K562 (cell line): ENCODE data around the gene MAP4. TPM values are rescaled to one million over a fixed set of nuclear protein-coding genes. Genes with fewer than 3 reads are reported as not detected.

Source experiments
- BHLHE40 ChIP-seq: IDR thresholded peaks from 2 replicates; pipeline ENCODE4 v1.6.1; 2011; ENCODE audit warnings: low read length, improper control_type of control experiment
- C11orf30 ChIP-seq: fragments of 450-650 bp; IDR thresholded peaks from 2 replicates; pipeline ENCODE4 v1.6.1; 2016; ENCODE audit warnings: low read depth, mild to moderate bottlenecking
- CEBPG ChIP-seq, 3 experiments: fragments of 200-800 bp in 1 of 3; sonication (Bioruptor generic) in 1 of 3; sonication (generic) in 1 of 3; formaldehyde crosslinking in 1 of 3; IDR thresholded peaks in 2 of 3; conservative IDR thresholded peaks in 1 of 3; 2 replicates each; pipeline versions ENCODE4 v1.6.1 to v1.8.0; 2016 to 2022; ENCODE audit warnings: missing compliant biosample characterization in 2 of 3, missing genetic modification characterization in 2 of 3, mild to moderate bottlenecking in 1 of 3, missing genetic modification reagents in 1 of 3
- E2F4 ChIP-seq: sonication (generic); formaldehyde crosslinking; IDR thresholded peaks from 2 replicates; pipeline ENCODE4 v1.8.0; 2022; ENCODE audit warnings: mild to moderate bottlenecking, low read depth, missing genetic modification reagents
- GATA2 ChIP-seq: sonication (generic); formaldehyde crosslinking; IDR thresholded peaks from 2 replicates; pipeline ENCODE4 v1.4.0; 2020; ENCODE audit warnings: mild to moderate bottlenecking, missing genetic modification reagents
- GTF2E2 ChIP-seq: fragments of 200-800 bp; sonication (Bioruptor generic); IDR thresholded peaks from 2 replicates; pipeline ENCODE4 v1.6.1; 2016; ENCODE audit warnings: missing genetic modification characterization, missing compliant biosample characterization
- HDAC6 ChIP-seq: IDR thresholded peaks from 2 replicates; pipeline ENCODE4 v1.6.1; 2012; ENCODE audit warnings: low read depth, mild to moderate bottlenecking, control low read depth, inconsistent platforms, low read length, moderate library complexity
- HNRNPH1 ChIP-seq: fragments of 200-400 bp; formaldehyde crosslinking; optimal IDR thresholded peaks from 2 replicates; pipeline ENCODE3; 2017; ENCODE audit warnings: low read depth, mild to moderate bottlenecking, low read length, moderate library complexity
- KDM5B ChIP-seq: fragments of 200-600 bp; sonication (generic); IDR thresholded peaks from 2 replicates; pipeline ENCODE4 v1.6.1; 2012; ENCODE audit warnings: low read depth, mild to moderate bottlenecking, moderate library complexity, low read length, control low read depth, inconsistent platforms; ENCODE audit not compliant: insufficient replicate concordance
- MXD1 ChIP-seq: fragments of 250-450 bp; sonication (Bioruptor Pico); IDR thresholded peaks from 2 replicates; pipeline ENCODE4 v1.8.0; 2021; ENCODE audit warnings: borderline replicate concordance, mild to moderate bottlenecking, moderate library complexity; ENCODE audit not compliant: poor library complexity, severe bottlenecking
- NFIC ChIP-seq: fragments of 450-650 bp; IDR thresholded peaks from 2 replicates; pipeline ENCODE4 v1.6.1; 2017; ENCODE audit warnings: mild to moderate bottlenecking, inconsistent platforms
- RBM17 ChIP-seq: fragments of 200-400 bp; formaldehyde crosslinking; IDR thresholded peaks from 2 replicates; pipeline ENCODE4 v1.6.1; 2017; ENCODE audit warnings: low read depth, mild to moderate bottlenecking, low read length, borderline replicate concordance
- RBM25 ChIP-seq: fragments of 200-400 bp; formaldehyde crosslinking; IDR thresholded peaks from 2 replicates; pipeline ENCODE4 v1.6.1; 2018; ENCODE audit warnings: low read length, low read depth, moderate library complexity; ENCODE audit not compliant: severe bottlenecking
- SAP30 ChIP-seq: fragments of 200-600 bp; sonication (generic); IDR thresholded peaks from 2 replicates; pipeline ENCODE4 v1.6.1; 2012; ENCODE audit warnings: borderline replicate concordance, low read depth, mild to moderate bottlenecking, moderate library complexity, low read length, control low read depth, inconsistent platforms; ENCODE audit not compliant: insufficient read depth, poor library complexity, severe bottlenecking
- SUPT5H ChIP-seq: fragments of 450-650 bp; IDR thresholded peaks from 2 replicates; pipeline ENCODE4 v1.6.1; 2016
- TCF7L2 ChIP-seq: fragments of 150-350 bp; IDR thresholded peaks from 2 replicates; pipeline ENCODE4 v1.6.1; 2016; ENCODE audit warnings: low read depth, mild to moderate bottlenecking, low read length, moderate library complexity
- YY1 ChIP-seq, 3 experiments: IDR thresholded peaks; 2 replicates each; pipeline ENCODE4 v1.6.1; 2011; ENCODE audit warnings: low read length in 2 of 3, mild to moderate bottlenecking in 2 of 3, moderate library complexity in 2 of 3, borderline replicate concordance in 1 of 3, control low read depth in 1 of 3, low read depth in 1 of 3; ENCODE audit not compliant: insufficient read depth in 3 of 3, insufficient replicate concordance in 2 of 3, control insufficient read depth in 1 of 3, insufficient read length in 1 of 3; ENCODE audit errors: extremely low read depth in 1 of 3
- ZNF280B ChIP-seq: fragments of 250-450 bp; sonication (Bioruptor Pico); IDR thresholded peaks from 2 replicates; pipeline ENCODE4 v1.5.1; 2021; ENCODE audit warnings: mild to moderate bottlenecking
- ZNF583 ChIP-seq: fragments of 250-450 bp; sonication (Bioruptor Pico); IDR thresholded peaks from 2 replicates; pipeline ENCODE4 v1.4.0; 2020
- ZNF830 ChIP-seq: fragments of 250-450 bp; sonication (Bioruptor Pico); IDR thresholded peaks from 2 replicates; pipeline ENCODE4 v1.5.0; 2021; ENCODE audit warnings: mild to moderate bottlenecking
- polyA plus RNA-seq, 8 experiments: library from polyadenylated mRNA; depleted of rRNA in 4 of 8; stranded (reverse) in 5 of 8; unstranded in 3 of 8; fragments of >200 nt; fragmentation: Nextera tagmentation in 2 of 8; fragmentation: Illumina TruSeq in 1 of 8; extraction: Ambion mirVana in 2 of 8; extraction: Trizol in 1 of 8; gene quantifications; 2 replicates each; pipeline versions ENCODE4 v1.2.1 to v1.2.3, GENCODE V29; 2011 to 2014; ENCODE audit warnings: inconsistent platforms in 1 of 8, missing spikeins in 1 of 8
- total RNA-seq, 7 experiments: library from RNA; depleted of rRNA in 6 of 7; stranded (reverse); fragments of >200 nt in 6 of 7; fragmentation: Illumina TruSeq in 2 of 7; extraction: Trizol in 2 of 7; gene quantifications; 2 replicates each; pipeline versions ENCODE4 v1.2.1 to v1.2.3, GENCODE V29; 2011 to 2021; ENCODE audit warnings: low replicate concordance in 1 of 7

MAP4 gene
- total and polyA plus RNA-seq, 9 of the 15 experiments (the other 6 are each of a cell fraction or from before 2014, with no cell fraction given) = 13.3 to 141 (median 36.8) TPM

GRCh38 chr3:47824541-47825473 lies 191.4 kb downstream of the MAP4 start (continued):
- TF ChIP-seq MXD1 (CRISPR knock-in tag) (peak; percentile 67), GATA2 (CRISPR knock-in tag) (no peak), TCF7L2 (no peak), YY1 (IDR thresholded peaks at IDR 0.05; ENCODE audit: borderline replicate concordance in 1 of 3, control insufficient read depth in 1 of 3, extremely low read depth in 1 of 3, insufficient read depth in 3 of 3, insufficient read length in 1 of 3, insufficient replicate concordance in 2 of 3, low read depth in 1 of 3, low read length in 2 of 3) (peak; percentile 89 to 98 (median 96)), ZNF583 (no peak), SUPT5H (peak; percentile 94), SAP30 (peak; percentile 90), KDM5B (peak; percentile 92), BHLHE40 (peak; percentile 54; the same call in 1 of the 2 replicates), RBM25 (peak; percentile 61), NFIC (peak; percentile 33), CEBPG (CRISPR knock-in tag; IDR thresholded peaks at IDR 0.05) (no peak; the same call in 1 of the 2 replicates), CEBPG (tag; conservative IDR thresholded peaks at IDR 0.05 in 1 of 2, IDR thresholded peaks at IDR 0.05 in 1 of 2) (no peak), HNRNPH1 (peak; percentile 60), RBM17 (no peak), HDAC6 (no peak), ZNF280B (CRISPR knock-in tag) (no peak), C11orf30 (peak; percentile 89), ZNF830 (CRISPR knock-in tag) (peak; percentile 5; the same call in 1 of the 2 replicates), GTF2E2 (tag) (peak; percentile 78; the same call in 1 of the 2 replicates), E2F4 (CRISPR knock-in tag) (peak; percentile 17; the same call in 1 of the 2 replicates)
